Ureter (tissue), 1 donor: ENCODE results near the gene PAPPA. TPM values are rescaled to one million over a fixed set of nuclear protein-coding genes. Genes with fewer than 3 reads are reported as not detected.

Experiments
- DNase-seq: peaks from one replicate; pipeline ENCODE4 v3.0.0-alpha.2; 2020; ENCODE audit warnings: low spot score
- total RNA-seq: library from RNA; stranded (reverse); gene quantifications from one replicate; pipeline ENCODE4 v1.2.4, GENCODE V29; 2023
- donor health status: DM: yes; HTN: yes; CAD: no.

PAPPA gene
- total RNA-seq, 1 donor from 2014 or later = 4.9 TPM

DNA sequence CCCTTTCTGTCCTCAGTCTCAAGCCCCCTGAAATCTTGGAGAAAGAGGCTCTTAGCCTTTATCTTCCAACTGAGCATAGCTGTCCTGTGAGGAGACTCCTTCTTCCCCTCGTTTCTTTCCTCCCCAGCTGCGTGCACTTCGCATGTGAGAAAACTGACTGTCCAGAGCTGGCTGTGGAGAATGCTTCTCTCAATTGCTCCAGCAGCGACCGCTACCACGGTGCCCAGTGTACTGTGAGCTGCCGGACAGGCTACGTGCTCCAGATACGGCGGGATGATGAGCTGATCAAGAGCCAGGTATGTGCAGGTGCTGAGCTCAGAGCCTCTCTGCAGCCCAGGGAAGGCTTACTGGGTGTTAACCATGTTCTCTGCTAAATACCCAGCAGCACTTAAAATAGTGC, 190.8 kb downstream of the PAPPA start:
- DNase-seq = no peak

DNA sequence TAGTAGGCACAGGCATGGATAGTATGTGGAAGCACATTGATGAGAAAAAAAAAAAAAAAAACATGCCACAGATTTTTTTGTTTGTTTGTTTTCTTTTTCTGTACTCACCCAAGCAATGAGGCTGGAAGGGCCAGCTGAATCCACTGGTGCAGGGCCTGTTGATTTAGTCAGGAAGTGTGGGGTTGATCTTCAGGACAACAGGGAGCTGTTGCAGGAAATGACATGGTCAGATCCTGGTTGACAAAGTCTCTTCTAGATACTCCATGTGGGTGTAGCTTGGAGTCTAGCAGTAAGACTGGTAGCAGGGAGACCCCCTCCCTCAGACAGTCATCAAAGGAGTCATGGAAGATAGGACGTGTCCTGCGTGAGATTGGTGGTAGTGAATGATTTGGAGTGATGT, 191.8 kb downstream of the PAPPA start:
- DNase-seq = no peak

DNA sequence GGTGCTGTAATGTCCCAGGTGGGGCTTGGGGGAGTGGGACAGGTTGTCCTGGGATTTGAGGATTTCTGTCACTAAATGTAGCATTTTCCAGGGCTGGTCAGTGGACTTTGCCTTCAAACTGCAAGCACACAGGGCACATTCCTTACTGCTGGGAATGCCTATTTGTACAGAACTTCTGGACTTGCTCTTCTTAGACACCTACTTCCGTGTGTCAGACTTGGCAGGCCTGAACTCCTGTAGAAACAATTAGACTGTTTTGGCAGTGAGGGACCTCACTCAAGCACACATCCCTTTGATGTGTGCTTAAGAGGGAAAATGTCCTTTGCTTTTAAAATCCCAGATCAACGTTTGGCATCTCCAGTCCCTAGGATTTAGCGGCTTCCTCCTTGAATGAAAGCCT, 192.2 kb downstream of the PAPPA start:
- no peak for DNase-seq

DNA sequence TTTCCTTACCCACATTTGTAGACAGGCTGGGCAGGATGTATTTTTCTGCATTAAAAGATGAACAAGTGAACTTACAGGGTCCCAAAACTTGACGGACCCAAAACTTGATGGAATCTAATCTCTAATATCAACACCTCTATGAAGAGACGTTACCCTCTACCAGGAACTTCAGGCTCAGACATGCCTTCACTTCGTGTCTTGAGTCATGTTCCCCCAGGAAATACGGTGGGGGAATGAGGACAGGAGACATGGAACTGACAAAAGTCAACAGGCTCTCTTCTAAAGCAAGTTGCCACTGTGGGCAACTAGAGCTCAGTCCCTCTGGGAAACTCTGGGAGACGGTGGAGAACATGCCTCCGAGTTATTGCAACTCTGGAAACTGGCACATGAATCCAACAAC, 196.1 kb downstream of the PAPPA start:
- DNase-seq = no peak

DNA sequence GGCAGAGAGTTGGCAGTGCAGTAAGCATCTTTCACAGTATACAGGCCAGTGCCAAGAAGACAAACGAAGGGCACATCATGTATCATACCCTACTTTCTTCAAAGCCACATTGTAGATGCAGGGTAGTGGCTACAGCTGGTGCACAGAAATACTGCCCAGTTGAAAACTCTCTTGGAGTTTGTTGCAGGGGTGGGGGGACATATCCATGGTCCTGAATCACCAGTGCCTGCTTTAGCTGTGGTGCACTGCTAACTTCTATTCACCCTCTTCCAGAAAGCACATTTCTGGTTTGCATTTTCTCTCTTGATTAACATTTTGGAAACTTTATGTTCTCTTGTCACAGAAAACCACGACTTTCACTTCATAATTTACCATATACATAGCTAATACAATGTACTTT, 196.6 kb downstream of the PAPPA start:
- DNase-seq = no peak

DNA sequence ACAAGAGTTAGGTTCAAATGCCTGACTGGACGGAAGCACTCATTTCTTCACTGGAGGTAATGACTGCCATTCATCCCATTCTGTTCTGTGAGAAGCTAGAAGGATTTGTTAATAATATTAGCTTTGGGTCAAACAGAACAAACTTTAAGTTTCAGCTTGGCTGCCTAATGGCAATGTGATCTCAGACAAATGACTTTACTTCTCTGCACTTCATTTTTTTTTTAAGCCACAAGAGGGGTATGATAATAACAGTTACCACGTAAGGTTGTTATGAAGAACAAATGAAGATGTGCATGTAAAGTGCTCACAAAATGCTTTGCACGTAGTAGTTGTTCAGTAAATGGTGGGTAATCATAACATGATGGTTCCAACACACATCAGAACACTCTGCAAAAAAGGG, 199.4 kb downstream of the PAPPA start:
- no peak for DNase-seq

DNA sequence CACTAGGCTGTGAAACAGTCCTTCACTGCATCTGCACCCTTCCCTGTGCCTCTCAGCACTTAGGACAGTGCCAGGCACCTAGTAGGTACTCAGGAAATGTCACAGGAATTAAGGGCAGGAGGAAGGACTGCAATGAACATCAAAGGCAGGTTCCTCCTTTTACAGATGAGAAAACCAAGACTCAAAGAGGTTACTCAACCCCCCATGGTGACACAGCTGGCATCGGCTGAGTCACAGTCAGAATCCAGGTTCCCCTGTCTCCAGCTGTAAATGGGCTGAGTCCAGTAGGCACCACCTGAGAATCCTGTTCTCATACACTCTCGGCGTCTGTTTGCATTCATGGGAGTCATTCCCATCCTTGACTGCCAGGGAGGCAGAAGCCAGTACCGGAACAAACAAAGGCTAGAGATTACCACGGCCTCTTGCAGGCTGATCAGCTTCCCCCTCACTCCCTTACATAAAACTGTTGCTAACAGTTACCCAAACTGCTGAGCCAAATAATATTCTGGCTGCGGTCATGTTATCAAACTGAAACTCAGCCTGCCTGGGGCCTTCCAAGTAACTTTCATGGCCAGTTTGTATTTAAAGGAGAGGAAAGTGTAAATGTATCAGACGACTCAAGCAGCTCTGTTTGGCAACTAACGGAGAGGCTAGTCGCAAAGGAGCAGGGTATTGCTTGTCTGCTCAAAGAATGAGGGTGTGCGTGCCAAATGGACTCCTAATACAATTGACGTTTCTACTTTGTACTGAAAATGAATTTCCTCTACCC, 201.7 kb downstream of the PAPPA start:
- DNase-seq = no peak

DNA sequence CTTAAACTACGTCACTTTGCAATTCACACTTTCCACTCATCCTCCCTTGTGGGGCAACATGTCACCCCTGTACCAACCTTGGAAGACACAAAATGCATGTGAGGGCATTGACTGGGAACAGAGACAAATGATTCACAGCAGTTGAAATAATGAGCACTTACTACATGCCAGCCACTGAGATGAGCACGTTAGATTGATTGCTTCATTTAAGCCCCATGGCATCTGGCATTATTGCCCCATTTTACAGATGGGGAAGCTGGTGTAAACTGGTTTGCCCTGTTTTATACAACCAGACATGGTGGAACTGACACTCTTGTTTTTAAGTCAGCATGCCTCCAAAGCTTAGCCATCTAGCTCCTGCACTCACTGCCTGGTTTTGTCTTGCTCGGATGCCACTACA, 204.7 kb downstream of the PAPPA start:
- no peak for DNase-seq

DNA sequence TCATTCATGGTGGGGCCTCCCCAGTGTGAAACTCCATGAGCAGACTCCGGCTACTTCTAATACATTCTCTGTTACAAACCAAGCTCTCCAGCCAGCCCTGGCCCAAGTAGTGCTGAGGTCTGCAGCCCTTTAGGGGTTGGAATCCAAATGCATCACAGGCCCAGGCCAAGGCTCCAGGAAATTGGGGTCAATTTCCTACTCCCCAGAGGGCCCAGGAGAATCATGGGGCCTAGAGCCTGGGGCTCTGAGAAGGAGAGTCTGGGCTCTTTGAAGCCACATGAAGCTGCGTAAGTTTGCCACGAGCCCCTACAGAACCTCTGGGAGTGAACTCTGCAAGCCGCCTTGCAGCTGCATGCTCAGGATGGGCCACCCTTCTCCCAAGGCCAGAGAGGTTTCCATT, 206.4 kb downstream of the PAPPA start:
- no peak for DNase-seq

DNA sequence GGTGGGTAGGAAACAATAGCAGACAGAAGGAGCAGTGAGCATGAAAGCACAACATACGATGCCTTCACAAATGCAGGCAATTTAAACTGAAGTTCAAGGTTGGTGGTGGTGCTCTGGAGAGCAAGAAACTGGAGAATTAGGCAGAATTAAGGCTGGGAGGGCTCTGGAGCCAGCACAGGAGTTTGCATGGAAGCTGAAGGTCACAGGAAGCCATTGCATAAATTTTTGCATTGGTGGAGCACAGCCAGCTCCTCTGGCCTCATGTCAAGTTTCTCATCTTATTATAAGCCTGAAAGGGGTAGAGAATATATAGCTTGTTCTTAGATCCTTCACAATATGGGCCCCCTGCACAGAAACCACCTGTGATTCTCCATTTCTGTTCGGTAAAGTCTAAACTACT, 207.4 kb downstream of the PAPPA start:
- DNase-seq = no peak

DNA sequence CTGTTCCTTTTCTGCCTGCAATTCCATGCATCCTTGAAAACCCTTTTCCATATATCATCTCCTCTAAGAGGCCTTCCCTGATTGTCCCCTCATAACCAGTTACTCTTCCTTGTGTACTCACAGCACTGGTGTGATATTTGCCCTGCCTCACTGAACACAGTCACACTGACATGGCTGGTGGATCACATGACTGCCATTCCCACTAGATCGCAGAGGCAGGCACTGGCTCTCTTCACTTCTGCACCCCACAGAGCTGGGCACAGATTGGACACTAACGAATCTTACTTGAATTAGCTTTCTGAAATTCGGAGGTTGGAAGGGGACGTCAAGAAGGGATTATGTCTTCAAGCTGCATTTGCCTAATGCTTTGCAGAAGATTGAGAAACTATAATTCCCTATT, 208.0 kb downstream of the PAPPA start:
- DNase-seq = no peak

DNA sequence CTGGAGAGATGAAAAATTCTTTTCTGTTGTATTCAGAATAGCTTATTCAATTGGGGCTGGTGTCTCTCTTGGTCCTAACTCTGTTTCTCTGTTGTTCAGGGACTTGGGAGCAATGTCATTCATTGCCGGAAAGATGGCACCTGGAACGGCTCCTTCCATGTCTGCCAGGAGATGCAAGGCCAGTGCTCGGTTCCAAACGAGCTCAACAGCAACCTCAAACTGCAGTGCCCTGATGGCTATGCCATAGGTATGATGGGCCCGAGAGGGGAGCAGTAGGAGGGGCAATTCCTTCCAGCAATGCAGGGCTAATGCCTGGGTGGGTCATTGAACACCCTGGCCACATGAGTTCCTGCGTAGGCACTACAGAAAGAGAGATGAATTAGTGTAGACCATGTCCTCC, 208.9 kb downstream of the PAPPA start:
- DNase-seq = no peak

DNA sequence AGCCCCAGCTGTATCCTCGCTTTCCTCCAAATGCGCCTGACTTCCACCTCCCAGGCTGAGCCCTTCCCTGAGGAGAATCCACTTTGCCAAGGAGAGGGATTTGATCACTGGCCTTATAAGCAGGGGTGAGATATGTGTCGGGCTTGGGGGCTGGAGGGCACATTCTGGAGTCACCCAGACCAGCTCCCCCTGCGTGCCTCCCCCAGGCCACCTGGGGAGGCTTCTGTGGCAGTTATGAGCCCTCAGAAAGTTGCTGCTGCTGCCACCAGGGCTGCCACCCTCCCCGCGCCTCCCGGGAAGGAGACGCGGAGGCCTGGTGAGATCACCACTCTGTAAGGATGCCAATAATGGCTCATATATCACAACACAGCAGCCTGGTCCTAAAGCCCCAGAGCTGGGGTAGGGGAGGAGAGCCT, 211.5 kb downstream of the PAPPA start:
- peak; percentile 54 for DNase-seq

DNA sequence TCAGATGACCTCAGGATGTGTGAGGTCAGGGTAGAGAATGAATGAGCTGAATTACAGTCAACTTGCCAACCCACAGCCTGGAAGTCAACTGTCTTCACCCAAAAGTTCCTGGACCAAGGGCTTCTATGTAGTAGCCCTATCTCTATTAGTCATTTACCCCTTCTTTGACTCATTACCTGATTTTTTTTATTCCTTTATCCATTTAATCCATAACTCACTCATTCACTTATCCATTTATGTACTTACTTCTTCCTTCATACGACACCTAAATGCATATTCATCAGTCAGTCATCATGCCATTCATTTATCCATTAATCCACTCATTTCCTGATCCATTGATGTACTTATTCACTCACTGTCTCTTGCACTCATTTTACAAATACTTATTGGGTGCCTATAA, 212.7 kb downstream of the PAPPA start:
- no peak for DNase-seq

DNA sequence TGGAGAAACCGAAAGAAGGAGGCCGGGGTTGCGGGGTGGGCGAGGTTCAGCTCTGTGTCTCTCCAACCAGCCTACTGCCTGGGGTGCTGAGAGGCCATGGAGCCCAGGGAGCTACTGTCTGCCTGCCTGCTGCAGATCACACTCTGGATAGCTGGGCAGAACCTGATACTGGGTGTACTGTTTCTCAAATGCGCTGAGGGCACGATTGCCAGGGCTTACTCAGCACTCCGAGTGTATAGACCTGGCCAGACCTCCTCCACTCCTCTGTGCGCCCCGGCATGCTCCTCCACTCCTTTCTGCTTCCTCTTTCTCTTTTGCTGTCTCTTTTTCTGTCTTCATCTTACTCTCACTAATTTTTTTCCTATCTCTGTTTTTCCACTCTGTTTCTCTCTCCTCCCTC, 215.1 kb downstream of the PAPPA start:
- no peak for DNase-seq

DNA sequence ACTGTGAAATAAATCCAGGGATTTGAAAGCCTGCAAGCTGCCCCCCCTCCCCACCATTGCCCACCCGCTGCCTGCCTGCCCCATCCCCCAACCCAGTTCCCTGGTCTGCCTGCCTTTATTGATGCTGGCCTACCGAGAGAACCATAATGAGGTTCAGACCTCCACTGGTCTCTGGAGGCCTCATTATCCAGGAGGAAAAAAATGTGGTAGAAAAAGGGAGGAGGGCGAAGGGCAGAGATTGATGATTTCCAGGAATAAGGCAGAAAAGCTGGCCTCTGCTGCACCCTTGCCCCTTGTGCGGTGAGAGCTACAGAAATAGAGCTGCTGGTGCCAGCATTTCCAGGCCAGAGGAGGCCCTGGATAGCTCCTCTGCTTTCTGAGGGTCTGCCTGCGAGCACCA, 216.1 kb downstream of the PAPPA start:
- DNase-seq = no peak

DNA sequence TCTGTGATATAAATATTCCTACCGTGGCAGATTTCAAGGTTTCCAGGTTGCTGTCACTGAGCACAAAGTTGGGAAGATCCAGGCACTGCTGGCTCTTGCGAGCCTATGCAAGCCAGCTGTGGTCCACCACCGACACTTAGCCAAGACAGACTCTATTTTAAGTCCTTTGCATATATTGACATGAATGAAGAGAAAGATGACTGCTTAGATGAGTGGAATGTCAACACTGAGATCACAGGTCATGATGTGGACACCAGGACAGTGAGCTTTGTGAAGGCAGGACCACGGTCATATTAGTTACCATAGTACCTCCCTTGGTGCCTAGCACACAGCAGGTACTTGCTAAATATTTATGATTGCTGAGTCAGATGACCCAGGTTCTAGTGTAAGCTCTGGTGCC, 217.0 kb downstream of the PAPPA start:
- DNase-seq = no peak

DNA sequence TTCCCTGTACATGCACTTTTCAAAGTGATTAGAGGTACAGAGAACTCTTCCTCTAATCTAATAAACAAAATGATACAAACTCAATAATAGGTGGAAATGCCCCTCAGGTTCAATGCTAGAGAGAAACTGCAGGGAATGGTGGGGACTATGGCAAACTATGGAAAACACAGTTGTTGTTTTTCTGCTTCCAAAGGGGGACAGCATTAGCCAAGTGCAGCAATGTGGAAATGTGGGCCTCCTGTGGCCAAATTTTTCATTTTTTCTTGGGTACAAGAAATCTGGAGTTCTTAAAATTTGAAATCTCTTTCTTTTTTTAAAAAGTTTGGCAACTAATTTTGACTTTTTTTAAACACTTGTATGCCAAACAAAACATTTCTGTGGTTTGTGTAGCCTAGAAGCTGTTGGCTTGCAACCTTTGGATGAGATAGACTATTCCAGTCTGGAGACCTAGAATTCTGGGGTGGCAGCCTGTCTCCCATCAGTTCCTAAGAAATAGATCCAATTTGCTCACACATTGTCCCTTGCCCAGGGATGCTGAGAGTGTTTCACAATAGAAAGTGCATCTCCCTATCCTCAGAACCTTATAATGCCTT, 218.6 kb downstream of the PAPPA start:
- no peak for DNase-seq

DNA sequence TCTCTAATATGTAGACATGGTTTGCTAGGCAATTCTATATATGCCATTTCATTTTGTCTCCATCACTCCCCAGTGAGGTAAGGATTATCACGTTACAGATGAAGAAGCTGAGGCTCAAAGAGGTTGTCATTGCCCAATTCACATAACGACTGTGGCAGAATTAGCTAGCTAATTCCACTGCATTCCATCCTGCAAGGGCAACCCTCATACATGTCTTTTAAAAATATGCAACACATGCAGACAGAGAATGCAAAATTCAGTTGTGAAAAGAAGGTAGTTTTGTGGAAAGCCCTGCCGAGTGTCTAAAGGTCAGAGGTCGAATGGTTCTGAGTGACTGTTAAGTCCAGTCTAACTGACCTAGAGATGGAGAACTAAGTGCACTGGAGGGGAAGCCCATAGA, 219.2 kb downstream of the PAPPA start:
- no peak for DNase-seq

DNA sequence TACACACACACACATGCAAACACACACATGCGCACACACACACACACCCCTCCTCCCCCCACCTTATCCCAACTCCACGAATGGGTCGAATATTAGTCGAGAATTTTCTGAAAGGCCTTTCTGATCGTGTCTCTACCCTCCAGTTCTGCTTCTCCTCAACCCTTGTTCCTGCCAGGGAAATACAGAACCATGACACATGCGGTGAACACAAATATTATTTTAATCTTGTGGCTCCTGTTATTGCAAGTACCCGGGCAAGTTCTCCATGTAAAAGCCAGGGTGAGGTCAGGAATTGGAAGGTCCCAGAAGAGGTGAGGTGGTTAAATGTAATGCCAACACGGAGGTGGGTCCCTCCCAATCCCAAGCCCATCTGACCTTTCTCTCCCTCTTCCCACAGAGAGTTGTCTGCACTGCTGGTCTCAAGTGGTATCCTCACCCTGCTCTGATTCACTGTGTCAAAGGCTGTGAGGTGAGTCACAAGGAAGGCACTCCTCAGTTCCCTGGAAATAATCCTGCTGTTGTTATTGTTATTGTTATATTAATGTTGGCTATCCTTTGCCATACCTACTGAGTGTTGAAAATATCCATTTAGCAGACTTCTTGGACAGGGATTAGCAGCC, 223.7 kb downstream of the PAPPA start:
- no peak for DNase-seq

DNA sequence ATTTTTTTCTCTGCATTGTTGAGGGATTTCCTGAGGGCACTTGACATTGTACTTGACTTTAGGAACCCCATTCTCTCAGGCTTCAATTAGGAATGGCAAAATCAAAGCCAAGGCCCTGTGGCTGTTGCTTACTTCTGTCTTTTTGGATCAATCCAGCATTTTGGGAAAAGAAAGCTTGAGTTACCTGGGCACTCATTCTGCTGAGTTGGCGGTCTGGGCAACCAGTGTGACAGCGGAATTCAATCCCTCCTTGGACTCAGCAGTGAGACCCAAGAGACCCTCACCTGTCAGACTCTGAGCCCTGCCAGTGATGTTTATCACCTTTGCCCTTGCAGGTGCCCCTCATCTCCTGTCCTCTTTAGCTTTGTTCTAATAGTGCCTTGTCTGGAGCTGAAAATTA, 225.3 kb downstream of the PAPPA start:
- DNase-seq = no peak

DNA sequence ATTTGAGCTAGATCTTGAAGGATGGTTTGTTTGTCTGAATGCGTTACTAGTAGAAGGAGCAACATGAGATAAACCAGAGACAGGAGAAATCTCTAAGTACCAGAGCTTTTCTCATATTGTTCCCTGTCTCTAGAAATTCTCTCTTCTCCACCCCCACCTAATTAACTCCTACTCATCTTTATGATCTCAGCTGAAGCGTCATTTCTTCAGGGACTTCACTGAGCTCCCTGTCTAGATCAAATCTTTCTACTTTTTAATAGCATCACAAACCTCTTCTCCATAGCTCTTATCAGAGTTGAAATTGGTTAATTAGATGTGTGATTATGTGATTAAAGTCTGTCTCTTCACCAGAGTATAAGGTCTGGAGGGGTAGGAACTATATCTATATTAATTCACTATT, 226.2 kb downstream of the PAPPA start:
- no peak for DNase-seq

DNA sequence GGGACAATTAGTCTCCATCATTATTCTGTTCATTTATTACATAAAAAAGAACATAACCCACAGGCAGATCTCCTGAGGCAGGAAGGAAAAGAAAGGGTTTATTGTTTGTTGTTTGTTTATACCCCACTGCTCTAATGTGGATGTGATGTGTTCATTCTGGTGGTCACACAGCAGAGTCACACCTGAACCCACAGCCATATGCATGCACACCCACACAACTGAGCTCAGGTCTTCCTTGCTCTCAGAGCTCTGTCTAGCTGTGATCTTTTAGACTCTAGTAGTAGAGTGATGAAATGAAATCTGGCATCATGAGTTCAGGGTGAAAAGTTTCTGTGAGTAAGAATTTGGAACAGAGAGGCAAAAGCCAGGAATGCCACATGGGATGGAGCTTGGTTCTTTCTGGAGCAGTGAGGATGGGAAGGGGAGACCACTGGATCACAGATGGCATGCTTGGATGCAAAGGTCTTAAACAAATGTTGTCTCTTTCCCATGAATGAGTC, 227.0 kb downstream of the PAPPA start:
- no peak for DNase-seq
